GM21825 (cell line): ENCODE measurements around the gene SPNS2.

Source experiments
- ATAC-seq: cut with Tn5 transposase; IDR thresholded peaks from one replicate; pipeline ENCODE4 v1.9.1; 2021; ENCODE audit warnings: mild to moderate bottlenecking, moderate library complexity; ENCODE audit not compliant: unreplicated experiment

SPNS2 gene, protein sequence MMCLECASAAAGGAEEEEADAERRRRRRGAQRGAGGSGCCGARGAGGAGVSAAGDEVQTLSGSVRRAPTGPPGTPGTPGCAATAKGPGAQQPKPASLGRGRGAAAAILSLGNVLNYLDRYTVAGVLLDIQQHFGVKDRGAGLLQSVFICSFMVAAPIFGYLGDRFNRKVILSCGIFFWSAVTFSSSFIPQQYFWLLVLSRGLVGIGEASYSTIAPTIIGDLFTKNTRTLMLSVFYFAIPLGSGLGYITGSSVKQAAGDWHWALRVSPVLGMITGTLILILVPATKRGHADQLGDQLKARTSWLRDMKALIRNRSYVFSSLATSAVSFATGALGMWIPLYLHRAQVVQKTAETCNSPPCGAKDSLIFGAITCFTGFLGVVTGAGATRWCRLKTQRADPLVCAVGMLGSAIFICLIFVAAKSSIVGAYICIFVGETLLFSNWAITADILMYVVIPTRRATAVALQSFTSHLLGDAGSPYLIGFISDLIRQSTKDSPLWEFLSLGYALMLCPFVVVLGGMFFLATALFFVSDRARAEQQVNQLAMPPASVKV

GRCh38 chr17:4498461-4499397, at the start of gene SPNS2:
TSS of gene SPNS2 (plus strand) at chr17:4498881. CDS start at chr17:4499048, 167 bp downstream.
- peak; percentile 59 for ATAC-seq

GRCh38 chr17:4449736-4450135, 48.9 kb upstream of the SPNS2 start:
- ATAC-seq, result no peak

- no peak for ATAC-seq
Observed at GRCh38 chr17:4450710-4451316, 47.9 kb upstream of the SPNS2 start.

DNA sequence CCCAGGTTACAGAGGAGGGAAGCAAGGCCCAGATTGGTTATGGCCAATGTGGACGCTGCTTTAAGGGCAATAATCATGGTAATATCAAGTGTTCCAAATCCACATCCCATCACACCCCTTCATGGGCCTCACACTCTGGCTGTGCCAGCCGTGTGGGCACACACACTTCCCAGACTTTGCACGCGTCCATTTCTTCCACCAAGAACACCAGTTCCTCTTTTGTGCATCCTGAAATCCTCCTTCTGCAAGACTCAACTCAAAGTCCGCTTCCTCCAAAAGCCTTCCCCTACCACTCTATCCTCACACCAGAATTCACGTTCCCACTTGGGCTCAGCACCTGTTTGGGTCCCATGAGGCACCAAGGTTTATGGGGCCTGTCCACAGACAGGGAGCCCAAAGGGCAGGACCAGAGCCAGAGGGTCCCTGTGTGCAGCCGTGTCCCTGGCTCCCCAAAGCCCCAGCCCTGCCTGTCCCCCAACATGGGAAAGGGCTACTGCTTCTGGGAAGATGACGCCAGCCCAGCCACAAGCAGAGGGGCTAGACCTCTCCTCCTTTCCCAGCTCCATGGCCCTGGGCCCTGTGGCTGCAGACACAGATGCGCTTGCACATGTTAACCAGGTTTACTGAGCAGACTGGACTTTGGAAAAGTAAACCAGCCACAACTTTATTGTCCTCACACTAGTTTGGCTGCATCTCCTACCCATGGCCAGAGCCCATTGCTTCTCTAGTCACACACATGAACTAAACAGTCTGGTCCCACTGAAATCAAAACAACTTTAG, 44.7 kb upstream of the SPNS2 start:
- no peak for ATAC-seq

DNA sequence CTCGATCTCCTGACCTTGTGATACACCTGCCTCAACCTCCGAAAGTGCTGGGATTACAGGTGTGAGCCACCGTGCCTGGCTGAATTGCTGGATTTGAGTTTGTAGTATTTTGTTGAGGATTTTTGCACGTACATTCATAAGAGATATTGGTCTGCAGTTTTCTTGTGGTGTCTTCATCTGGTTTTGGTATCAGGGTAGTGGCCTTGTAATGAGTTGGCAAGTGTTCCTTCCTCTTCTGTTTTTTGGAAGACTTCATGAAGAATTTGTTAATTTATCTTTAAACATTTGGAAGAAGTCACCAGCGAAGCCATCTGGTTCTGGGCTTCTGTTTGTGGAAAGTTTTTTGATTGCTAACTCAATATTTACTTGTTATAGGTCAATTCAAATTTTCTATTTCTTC, 38.0 kb upstream of the SPNS2 start:
- ATAC-seq, result no peak

- ATAC-seq, result no peak
Observed at GRCh38 chr17:4463818-4464476, 34.7 kb upstream of the SPNS2 start.

- ATAC-seq, result no peak
Observed at GRCh38 chr17:4465786-4466185, 32.9 kb upstream of the SPNS2 start.

- no peak for ATAC-seq
Observed at GRCh38 chr17:4467287-4467686, 31.4 kb upstream of the SPNS2 start.

GRCh38 chr17:4469552-4469951, 29.1 kb upstream of the SPNS2 start:
- ATAC-seq, result no peak

DNA sequence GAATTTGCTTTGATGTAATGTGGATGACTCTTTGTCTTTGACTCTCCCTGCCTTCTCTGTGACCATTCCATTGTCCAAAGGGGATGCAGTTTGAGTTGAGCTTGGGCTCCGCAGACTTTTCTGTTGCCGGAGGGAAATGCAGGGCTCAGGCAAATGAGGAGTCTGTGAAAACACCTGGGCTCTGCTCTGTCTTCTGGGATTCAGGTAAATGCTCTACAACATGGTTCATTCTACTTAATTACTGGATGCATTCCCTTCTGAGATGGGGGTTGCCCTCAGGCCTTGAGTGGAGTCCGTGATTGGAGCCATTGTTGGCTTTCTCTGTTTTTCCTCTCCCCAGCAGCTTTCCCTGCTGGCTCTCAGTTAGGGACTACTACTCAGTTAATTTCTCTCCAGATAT, 26.4 kb upstream of the SPNS2 start:
- no peak for ATAC-seq

GRCh38 chr17:4474093-4474492, 24.6 kb upstream of the SPNS2 start:
- ATAC-seq, result no peak

- no peak for ATAC-seq
Observed at GRCh38 chr17:4475001-4475400, 23.7 kb upstream of the SPNS2 start.

GRCh38 chr17:4475463-4475862, 23.2 kb upstream of the SPNS2 start:
- no peak for ATAC-seq

- ATAC-seq, result no peak
Observed at GRCh38 chr17:4476017-4476416, 22.7 kb upstream of the SPNS2 start.

DNA sequence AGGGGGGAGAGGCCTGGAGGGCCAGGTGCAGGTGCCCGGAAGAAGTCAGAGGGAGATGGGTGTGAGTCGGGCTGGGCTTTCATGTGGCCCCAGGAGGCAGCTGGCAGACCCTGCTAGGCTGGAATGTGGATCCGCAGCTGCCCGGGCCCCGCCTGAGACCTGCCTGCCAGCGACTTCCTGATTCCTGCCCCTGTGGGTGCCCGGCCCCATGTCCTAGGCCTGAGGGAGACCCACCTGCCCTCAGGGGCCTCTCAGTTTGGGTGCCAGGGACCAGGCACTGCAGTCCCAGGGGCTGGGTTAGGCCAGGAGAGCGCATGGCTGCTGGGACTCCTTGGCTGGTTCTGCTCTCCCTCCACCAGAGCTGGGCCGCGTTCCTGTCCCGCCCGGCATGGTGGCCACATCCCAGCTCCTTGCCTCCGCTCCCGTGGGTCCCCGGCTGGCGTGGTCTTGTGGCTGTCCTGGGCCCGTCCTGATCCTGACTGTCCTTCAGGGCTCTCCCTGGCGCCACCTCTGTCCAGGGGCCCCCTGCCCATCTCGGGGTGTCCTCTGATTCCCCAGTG, 22.1 kb upstream of the SPNS2 start:
- ATAC-seq, result no peak

- ATAC-seq, result no peak
Observed at GRCh38 chr17:4477255-4477791, 21.4 kb upstream of the SPNS2 start.

GRCh38 chr17:4478318-4478830, 20.3 kb upstream of the SPNS2 start:
- ATAC-seq, result no peak

- ATAC-seq, result no peak
Observed at GRCh38 chr17:4479340-4479981, 19.2 kb upstream of the SPNS2 start.
